Left colon (tissue), 2 donors: ENCODE measurements around the gene TCF25. TPM values are rescaled to one million over a fixed set of nuclear protein-coding genes. Genes with fewer than 3 reads are reported as not detected.

ENCODE experiments used
- ATAC-seq: fragments of 200-7000 bp; cut with Tn5 transposase; one replicate; pipeline ENCODE4 v1.9.1; 2020; ENCODE audit warnings: mild to moderate bottlenecking, moderate library complexity
- DNase-seq, 2 donors: peaks; one replicate each; pipeline ENCODE4 v3.0.0-alpha.2; 2020
- intact Hi-C, 2 donors: fragments of 100-400 bp; cut with DNase I in 1 of 2; cut with micrococcal nuclease in 1 of 2; formaldehyde crosslinking; loops; one replicate each; pipeline versions ENCODE4 v1.11.2 to v1.14.0; 2022; cut with DNase I, micrococcal nuclease
- total RNA-seq, 2 donors: library from RNA; stranded (reverse); fragmentation: NEBNext Ultra II Directional; extraction: Animal tissue kit (Norgen Biotek cat#: 25700); gene quantifications; one replicate each; pipeline ENCODE4 v1.2.1, GENCODE V29; 2021
- donor health status: DM: no; HTN: no; CAD: no.
- donor health status: DM: yes; HTN: yes; CAD: no.

TCF25 gene
- total RNA-seq, 2 donors from 2014 or later, result 152 to 210 TPM

DNA sequence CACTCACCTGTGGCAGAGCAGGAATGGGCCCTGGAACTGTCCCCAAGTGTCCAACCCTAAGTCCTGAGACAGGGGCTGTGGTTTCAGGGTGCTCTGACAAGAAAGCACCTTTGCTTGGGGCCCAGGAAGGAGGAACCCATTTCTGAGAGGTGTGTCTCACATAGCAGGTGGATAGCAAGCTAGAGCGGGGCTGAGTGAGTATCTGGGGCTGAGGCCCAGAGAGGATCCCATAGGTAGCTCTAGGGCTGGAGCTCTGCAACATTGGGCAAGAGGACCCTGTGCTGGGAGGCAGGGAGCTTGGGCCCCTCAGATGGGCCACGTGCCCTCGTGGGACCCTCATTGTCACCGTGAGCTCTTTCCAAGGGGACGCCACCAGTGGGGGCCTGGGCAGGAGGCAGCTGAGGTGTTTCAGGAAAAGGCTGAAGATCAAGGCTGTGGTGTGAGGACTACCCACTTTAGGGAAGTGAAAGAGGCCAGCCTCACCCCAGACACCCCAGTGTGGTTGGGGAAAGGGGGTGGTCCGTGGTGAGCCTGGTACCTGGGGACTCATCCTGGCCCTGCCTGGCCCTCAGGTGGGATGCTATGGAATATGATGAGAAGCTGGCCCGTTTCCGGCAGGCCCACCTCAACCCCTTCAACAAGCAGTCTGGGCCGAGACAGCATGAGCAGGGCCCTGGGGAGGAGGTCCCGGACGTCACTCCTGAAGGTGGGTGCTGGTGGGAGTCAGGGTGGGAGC, 80.4 kb downstream of the TCF25 start:
- ATAC-seq (no peak), DNase-seq (no peak)
- intact Hi-C loops, result no loop called here

DNA sequence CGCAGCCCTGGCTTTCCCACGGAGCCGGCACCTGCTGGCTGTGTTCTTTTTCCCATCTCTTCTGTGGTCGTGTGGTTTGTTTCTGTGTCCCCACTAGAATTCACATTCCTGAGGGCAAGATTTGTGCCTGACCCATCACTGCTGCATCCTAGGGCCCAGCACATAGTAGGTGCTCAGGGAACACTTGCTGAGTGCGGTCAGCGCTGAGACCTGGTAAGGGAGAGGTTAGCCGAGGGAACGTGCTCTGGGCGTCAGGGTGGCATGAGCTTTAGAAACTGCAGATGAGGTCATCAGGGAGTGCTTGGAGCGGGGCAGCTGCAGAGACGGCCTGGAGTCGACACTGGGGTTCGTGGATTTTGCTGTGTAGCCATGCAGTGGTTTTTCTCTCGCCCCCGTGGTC, 81.1 kb downstream of the TCF25 start:
- no peak for ATAC-seq
- DNase-seq, result no peak

DNA sequence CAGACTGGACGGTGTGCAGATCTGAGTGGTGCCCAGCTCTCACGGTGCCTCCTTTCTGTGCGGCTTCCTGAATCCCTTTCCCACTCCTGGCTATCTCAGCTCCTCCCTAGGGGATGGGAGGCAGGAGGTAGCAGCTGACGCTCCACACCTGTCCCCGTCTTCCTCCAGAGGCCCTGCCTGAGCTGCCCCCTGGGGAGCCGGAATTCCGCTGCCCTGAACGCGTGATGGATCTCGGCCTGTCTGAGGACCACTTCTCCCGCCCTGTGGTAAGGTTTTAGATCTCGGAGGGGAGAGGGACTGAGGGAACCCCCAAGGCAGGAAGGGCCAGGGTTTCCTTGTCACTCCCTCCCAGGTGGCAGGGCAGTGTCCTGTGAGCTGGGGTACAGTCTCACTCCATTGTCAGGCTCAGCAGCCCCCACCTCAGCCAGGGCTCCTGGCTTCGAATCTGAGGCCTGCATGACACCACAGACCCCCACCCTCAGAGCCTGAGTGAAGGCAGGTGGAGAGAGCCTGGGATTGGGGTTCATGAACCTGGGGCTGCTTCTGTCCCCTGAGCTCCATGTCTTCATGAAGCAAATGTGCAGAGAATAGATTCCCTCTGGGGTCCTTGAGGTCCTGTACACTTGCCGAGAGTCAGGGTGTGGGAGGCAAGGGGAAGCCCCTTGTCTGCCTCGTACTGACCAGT, 81.8 kb downstream of the TCF25 start:
- intact Hi-C loops, result no loop called here
- ATAC-seq, result no peak
- DNase-seq, result no peak

More for the DNA sequence above, 81.1 kb downstream of the TCF25 start:
- intact Hi-C loops, result no loop called here

DNA sequence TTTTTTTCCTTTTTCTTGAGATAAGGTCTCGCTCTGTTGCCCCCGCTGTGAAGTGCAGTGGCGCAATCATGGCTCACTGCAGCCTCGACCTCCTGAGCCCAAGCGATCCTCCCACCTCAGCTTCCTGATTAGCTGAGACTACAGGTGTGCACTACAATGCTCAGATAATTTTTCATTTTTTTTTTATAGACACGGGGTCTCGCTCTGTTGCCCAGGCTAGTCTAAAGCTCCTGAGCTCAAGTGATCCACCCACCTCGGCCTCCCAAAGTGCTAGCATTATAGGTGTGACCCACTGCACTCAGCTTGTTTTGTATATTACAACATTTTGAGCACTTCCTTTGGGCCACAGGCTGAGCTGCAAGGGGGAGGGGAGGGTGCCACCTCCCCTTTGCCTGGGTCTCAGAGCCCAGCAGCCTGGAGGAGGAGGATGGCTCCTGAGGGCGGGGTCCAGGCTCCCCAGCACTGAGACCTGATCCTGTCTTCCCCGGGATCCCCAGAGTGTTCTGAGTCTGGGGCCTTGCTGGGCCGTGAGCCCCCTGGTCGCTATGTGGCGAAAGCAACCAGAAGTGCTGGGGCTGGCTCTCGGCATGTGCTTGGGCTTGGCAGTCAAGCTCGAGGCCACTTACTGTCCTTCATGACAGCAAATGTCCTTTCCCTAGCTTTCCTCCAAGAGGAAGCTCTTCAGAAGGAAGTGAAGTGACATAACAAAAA, 83.3 kb downstream of the TCF25 start:
- intact Hi-C loops, result no loop called here
- no peak for DNase-seq
- no peak for ATAC-seq

DNA sequence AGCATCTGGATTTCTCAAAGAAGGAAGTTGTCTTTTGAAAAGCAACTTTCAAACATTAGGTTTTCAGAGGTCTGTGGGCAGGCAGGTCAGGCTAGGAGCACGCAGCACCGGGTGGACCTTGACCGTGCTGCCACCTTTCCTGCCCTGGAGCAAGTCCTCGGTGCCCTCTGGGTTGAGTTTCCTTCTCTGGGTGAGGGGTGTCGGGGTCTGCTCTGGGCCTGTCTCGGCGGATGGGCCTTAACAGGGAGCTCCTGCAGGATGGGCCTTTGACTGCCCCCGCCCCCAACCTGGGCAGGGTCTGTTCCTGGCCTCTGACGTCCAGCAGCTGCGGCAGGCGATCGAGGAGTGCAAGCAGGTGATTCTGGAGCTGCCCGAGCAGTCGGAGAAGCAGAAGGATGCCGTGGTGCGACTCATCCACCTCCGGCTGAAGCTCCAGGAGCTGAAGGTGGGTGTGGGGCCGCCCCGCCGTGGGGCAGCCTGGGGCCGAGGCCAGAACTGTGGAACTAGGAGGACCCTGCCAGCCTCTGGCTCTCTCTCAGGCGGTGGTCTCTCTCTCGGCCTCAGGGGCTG, 83.9 kb downstream of the TCF25 start:
- no peak for DNase-seq
- intact Hi-C loops, result no loop called here
- no peak for ATAC-seq

DNA sequence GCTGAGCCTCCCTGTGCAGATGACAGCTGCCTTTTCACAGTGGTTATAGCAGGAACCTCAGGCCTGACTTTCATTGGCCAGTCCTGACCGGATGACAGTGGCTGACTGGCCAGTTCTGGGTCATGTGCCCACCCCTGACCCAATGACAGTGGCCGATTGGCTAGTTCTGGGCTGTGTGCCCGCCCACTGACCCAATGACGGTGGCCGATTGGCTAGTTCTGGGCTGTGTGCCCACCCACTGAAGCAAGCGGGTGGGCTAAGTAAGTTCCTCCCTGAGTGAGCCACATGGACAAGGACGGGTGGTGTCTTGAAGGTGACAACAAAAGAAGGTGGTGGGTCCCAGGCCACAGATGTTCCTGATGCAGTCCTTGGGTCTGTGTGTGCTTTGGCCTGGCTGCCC, 84.7 kb downstream of the TCF25 start:
- ATAC-seq (peak; percentile 50), DNase-seq (no peak)
- intact Hi-C loops, result no loop called here

DNA sequence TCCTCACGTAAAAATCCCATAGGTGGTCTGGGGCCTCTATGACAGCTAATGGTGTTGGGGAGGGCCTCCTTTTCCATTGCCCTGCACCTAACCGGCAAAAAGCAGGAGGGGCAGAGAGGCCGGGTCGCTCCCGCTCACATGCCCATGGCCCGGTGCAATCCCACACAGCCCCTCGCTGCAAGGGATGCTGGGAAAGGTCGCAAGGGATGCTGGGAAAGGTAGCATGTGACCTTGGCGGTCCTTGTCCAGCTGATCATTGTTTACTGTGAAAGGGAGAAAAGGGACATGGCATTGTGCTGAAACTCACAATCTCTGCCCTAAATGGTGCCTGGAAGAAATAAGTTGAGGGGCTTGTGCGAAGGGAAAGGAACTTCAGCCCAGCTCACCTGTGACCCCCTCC, 85.2 kb downstream of the TCF25 start:
- DNase-seq (no peak), ATAC-seq (no peak)
- intact Hi-C loops, result no loop called here

DNA sequence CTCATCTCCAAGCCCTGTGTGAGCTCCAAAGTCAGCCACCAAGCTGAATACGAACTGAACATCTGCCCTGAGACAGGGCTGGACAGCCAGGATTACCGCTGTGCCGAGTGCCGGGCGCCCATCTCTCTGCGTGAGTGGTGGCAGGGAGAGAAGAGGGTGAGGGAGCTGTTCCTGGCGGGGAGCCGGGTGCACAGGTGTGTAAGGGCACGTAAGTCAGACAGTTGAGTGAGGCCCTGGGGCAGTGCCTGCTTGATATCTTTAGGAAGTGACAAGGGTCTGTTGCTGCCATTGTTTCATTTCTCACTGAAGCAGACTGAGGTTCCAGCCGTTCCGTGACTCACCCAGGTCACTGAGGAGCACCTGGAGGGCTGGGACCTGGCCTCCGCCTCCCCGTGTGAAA, 87.6 kb downstream of the TCF25 start:
- DNase-seq (no peak), ATAC-seq (no peak)
- intact Hi-C loops, result no loop called here

Other genes with a start within 250 kb of the TCF25 start
- gene CHMP1A, start 215.9 kb upstream of the TCF25 start, total RNA-seq, result 100 to 1,000 TPM; 154 to 157 TPM
- gene SPATA33, start 215.8 kb upstream of the TCF25 start, total RNA-seq, result 1 to 10 TPM; 7.1 to 9.1 TPM
- gene CDK10, start 186.9 kb upstream of the TCF25 start, total RNA-seq, result 10 to 100 TPM; 86.1 to 92.7 TPM
- gene SPATA2L, start 171.9 kb upstream of the TCF25 start, total RNA-seq, result 10 to 100 TPM; 16.3 to 27.9 TPM
- 10 to 100 TPM; 19.6 to 23.2 TPM for gene VPS9D1, start 152.7 kb upstream of the TCF25 start, total RNA-seq
- gene ZNF276, start 152.1 kb upstream of the TCF25 start, total RNA-seq, result 10 to 100 TPM; 28.9 to 42.2 TPM
- 10 to 100 TPM; 11.1 to 26.6 TPM for gene FANCA, start 56.9 kb upstream of the TCF25 start, total RNA-seq
- gene SPIRE2, start 45.1 kb upstream of the TCF25 start, total RNA-seq, result 10 to 100 TPM; 70.2 to 97.7 TPM
- gene MC1R, start 45.3 kb downstream of the TCF25 start, total RNA-seq, result 1 to 10 TPM; 2.1 to 4.3 TPM
- gene TUBB3, start 49.8 kb downstream of the TCF25 start, total RNA-seq, result 1 to 10 TPM; 3.3 to 4.2 TPM
- gene DEF8, start 75.2 kb downstream of the TCF25 start, total RNA-seq, result 10 to 100 TPM; 25.4 to 34.0 TPM
- 1 to 10 TPM; 3.8 to 4.9 TPM for gene DBNDD1, start 145.9 kb downstream of the TCF25 start, total RNA-seq
- gene PRDM7, start 203.7 kb downstream of the TCF25 start, total RNA-seq, result not detected